HEK293T (cell line): Measurements from ENCODE around the gene PATJ.

Experiments used
- CTCF ChIA-PET: fragments of 350-600 bp; formaldehyde crosslinking; extraction: SDS; loops from one replicate; lab custom pipeline; 2021; ENCODE audit warnings: antibody characterized with exemption, inconsistent platforms; lab: Yijun Ruan, JAX
- POLR2A ChIA-PET: fragments of 350-600 bp; formaldehyde crosslinking; extraction: SDS; loops from one replicate; lab custom pipeline; 2020; ENCODE audit warnings: antibody characterized with exemption, inconsistent platforms; lab: Yijun Ruan, JAX
- DNase-seq: peaks from one replicate; pipeline ENCODE4 v3.0.0; 2012; ENCODE audit warnings: mixed read lengths; ENCODE audit errors: extremely low spot score
- ARNT ChIP-seq: fragments of 450-650 bp; IDR thresholded peaks from 2 replicates; pipeline ENCODE4 v1.6.1; 2017; ENCODE audit warnings: mild to moderate bottlenecking
- BHLHE40 ChIP-seq: fragments of 450-650 bp; IDR thresholded peaks from 2 replicates; pipeline ENCODE4 v1.6.1; 2016; ENCODE audit warnings: mild to moderate bottlenecking, moderate library complexity, borderline replicate concordance
- CTBP1 ChIP-seq: fragments of 450-650 bp; IDR thresholded peaks from 2 replicates; pipeline ENCODE4 v1.6.1; 2016; ENCODE audit warnings: borderline replicate concordance
- ELF4 ChIP-seq: fragments of 450-650 bp; IDR thresholded peaks from 2 replicates; pipeline ENCODE4 v1.6.1; 2017; ENCODE audit warnings: antibody characterized with exemption
- FOXA1 ChIP-seq: fragments of 450-650 bp; IDR thresholded peaks from 2 replicates; pipeline ENCODE4 v1.6.1; 2016; ENCODE audit warnings: mild to moderate bottlenecking
- FOXK2 ChIP-seq: fragments of 450-650 bp; IDR thresholded peaks from 2 replicates; pipeline ENCODE4 v1.6.1; 2016; ENCODE audit warnings: mild to moderate bottlenecking
- FOXM1 ChIP-seq: fragments of 450-650 bp; IDR thresholded peaks from 2 replicates; pipeline ENCODE4 v1.6.1; 2017; ENCODE audit warnings: mild to moderate bottlenecking, borderline replicate concordance
- HDGF ChIP-seq: fragments of 450-650 bp; IDR thresholded peaks from 2 replicates; pipeline ENCODE4 v1.6.1; 2017; ENCODE audit warnings: antibody characterized with exemption, borderline replicate concordance
- L3MBTL2 ChIP-seq: fragments of 450-650 bp; conservative IDR thresholded peaks from 2 replicates; pipeline ENCODE4 v1.6.1; 2016; ENCODE audit warnings: mild to moderate bottlenecking
- LEF1 ChIP-seq: fragments of 450-650 bp; IDR thresholded peaks from 2 replicates; pipeline ENCODE4 v1.6.1; 2017; ENCODE audit warnings: mild to moderate bottlenecking, borderline replicate concordance
- NFRKB ChIP-seq: fragments of 450-650 bp; IDR thresholded peaks from 2 replicates; pipeline ENCODE4 v1.6.1; 2016; ENCODE audit warnings: mild to moderate bottlenecking, moderate library complexity
- SP1 ChIP-seq: fragments of 450-650 bp; IDR thresholded peaks from 2 replicates; pipeline ENCODE4 v1.6.1; 2017
- SUZ12 ChIP-seq: fragments of 450-650 bp; IDR thresholded peaks from 2 replicates; pipeline ENCODE4 v1.6.1; 2016; ENCODE audit warnings: mild to moderate bottlenecking
- TARDBP ChIP-seq: fragments of 450-650 bp; IDR thresholded peaks from 2 replicates; pipeline ENCODE4 v1.6.1; 2016
- ZNF384 ChIP-seq: fragments of 450-650 bp; IDR thresholded peaks from 2 replicates; pipeline ENCODE4 v1.6.1; 2016
- TF ChIP-seq, protein P1 (sequence below): fragments of 450-650 bp; IDR thresholded peaks from 2 replicates; pipeline ENCODE4 v1.6.1; 2016

Gene PATJ

DNA sequence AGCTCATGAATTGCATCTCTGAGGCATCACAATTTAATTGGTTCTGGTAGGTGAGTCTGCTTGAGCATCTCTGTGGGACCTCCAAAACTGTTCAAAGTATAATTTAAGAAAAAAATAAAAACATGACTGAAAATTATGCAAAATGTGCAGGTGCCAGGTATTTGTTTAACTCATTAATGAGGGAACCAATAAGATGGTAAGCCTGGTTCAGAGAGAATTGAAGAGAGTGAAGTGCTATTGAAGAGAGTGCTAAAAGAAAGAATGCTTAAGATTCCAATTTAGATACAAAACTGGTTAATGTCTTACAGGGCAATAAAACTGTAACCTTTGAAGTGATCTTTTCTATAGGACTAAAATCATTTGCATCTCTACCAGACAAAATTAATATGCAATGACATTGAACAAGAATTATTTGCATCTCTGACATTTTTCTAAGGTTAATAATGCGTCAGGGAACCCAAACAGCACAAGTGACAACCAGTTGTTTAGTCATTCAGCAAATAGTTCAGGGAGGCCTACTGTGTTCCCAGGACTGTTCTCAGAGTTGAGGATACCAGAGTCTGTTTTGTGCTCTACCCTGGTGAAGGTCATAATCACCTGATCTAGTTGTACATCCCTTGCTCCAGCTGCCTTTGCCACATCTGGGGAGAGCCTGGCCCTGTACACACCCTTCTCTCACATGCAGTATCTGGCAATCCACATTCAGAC is 183.5 kb downstream of the PATJ start:
- POLR2A ChIA-PET, result no interaction called here
- DNase-seq, result no peak
- CTCF ChIA-PET, result no interaction called here
- TF ChIP-seq ARNT (no peak), LEF1 (no peak), ELF4 (no peak), BHLHE40 (no peak), NFRKB (no peak), L3MBTL2 (no peak), ZNF384 (no peak), SP1 (no peak), FOXK2 (no peak), TARDBP (no peak), FOXM1 (no peak), FOXA1 (no peak), SUZ12 (no peak), CTBP1 (no peak), HDGF (no peak)
- TF ChIP-seq, protein P1, sequence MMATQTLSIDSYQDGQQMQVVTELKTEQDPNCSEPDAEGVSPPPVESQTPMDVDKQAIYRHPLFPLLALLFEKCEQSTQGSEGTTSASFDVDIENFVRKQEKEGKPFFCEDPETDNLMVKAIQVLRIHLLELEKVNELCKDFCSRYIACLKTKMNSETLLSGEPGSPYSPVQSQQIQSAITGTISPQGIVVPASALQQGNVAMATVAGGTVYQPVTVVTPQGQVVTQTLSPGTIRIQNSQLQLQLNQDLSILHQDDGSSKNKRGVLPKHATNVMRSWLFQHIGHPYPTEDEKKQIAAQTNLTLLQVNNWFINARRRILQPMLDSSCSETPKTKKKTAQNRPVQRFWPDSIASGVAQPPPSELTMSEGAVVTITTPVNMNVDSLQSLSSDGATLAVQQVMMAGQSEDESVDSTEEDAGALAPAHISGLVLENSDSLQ, result no peak

DNA sequence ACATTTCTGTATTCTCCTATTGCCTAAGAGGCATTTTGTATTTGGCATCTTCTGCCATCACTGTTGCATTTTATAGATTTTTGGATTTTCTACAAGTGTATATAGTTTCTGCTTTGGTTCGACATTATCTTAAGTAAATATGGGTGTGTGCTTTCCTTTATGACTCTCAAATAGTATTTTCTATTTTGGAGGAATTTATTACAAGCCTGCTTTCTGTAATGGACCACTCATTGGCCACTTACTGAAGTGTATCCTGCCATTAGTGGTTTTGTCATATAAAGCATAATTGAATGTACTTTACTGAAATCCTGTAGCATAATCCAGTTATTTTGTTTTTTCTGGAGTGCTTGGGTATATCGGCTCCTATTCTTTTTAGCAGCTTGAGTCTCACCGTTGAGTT is 184.3 kb downstream of the PATJ start:
- DNase-seq, result no peak
- CTCF ChIA-PET, result no interaction called here
- POLR2A ChIA-PET, result no interaction called here
- no peak for TF ChIP-seq NFRKB
- no peak for TF ChIP-seq L3MBTL2
- no peak for TF ChIP-seq ZNF384
- no peak for TF ChIP-seq SP1
- TF ChIP-seq FOXM1, result no peak
- TF ChIP-seq HDGF, result no peak
- TF ChIP-seq LEF1, result no peak
- no peak for TF ChIP-seq ELF4
- no peak for TF ChIP-seq CTBP1
- TF ChIP-seq FOXK2, result no peak
- no peak for TF ChIP-seq FOXA1

DNA sequence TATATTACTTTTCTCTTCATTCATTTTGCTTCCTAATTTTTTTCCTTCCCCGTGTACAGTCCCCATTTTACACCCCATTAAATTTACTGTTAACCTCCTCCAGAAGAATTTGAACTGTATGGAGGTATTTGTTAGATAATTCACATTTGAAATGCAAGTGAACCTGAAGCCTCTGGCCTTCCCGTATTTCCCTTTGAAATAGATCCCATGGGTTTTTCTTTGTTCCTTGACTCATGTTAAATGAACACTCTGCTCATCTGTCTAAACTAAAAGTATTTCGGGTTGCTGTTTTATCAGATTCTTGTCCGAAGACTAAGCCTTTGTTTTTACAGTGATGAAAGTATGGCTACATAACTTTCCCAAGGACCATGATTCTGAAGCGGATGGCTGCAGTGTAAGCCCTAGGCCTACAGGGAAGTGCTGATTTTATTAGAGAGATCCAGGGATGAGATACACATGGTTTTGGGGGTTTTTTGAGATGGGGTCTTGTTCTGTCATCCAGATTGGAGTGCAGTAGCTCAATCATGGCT is 187.9 kb downstream of the PATJ start:
- ChIA-PET CTCF (no interaction called here), POLR2A (no interaction called here)
- no peak for DNase-seq
- TF ChIP-seq SUZ12 (no peak), SP1 (no peak), NFRKB (no peak), ZNF384 (no peak), CTBP1 (no peak), FOXK2 (no peak), ELF4 (no peak), FOXM1 (no peak), ARNT (no peak), HDGF (no peak), L3MBTL2 (no peak), BHLHE40 (no peak), TARDBP (no peak), FOXA1 (no peak), LEF1 (no peak)
- TF ChIP-seq, protein P1, result no peak

DNA sequence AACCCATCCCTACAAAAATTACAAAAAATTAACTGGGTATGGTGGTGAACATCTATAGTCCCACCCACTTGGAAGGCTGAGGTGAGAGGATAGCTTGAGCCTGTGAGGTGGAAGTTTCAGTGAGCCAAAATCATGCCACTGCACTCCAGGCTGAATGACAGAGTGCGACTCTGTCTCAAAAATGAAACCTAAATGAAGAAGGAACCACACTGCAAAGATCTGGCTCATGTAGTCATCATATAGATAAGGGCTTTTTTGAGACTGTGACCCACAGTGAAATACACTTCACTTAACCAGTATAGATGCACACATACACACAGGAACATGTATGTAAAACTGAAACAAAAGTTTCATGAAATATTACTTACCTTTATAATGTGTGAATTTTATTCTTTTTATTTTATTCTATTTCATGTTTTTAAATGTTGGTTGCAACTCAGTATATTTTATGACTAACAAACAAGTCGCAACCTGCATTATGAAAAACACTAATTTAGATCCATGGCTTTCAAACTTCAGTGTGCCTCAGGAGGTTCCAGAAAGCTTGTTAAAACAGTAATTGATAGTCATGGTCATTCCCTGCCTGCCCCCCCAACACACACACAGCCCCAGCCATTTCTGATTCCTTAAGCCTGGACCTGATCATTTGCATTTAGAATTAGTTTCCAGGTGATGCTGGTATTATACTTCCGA is 189.5 kb downstream of the PATJ start:
- POLR2A ChIA-PET, result no interaction called here
- no peak for DNase-seq
- TF ChIP-seq L3MBTL2 (no peak), ZNF384 (no peak), FOXA1 (no peak), LEF1 (no peak), SUZ12 (no peak), FOXM1 (no peak)
- CTCF ChIA-PET, result interaction anchor here (0.6 kb wide), 1 partner anchor 153 kb away, joined by 3 read pairs; no protein-coding TSS in a partner anchor

DNA sequence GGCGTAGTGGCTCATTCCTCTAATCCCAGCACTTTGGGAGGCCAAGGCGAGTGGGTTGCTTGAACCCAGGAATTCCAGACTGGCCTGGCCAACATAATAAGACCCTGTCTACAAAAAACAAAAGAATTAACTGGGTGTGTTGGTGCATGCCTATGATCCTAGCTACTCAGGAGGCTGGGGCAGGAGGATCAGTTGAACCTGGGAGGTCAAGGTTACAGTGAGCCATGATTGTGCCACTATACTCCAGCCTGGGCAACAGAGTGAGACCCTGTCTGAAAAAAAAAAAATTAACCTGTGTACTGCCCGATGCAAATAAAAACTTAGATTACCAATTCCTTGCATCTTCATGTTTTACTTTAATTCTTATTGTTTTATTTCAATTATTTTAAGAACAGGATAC is 193.2 kb downstream of the PATJ start:
- POLR2A ChIA-PET, result no interaction called here

DNA sequence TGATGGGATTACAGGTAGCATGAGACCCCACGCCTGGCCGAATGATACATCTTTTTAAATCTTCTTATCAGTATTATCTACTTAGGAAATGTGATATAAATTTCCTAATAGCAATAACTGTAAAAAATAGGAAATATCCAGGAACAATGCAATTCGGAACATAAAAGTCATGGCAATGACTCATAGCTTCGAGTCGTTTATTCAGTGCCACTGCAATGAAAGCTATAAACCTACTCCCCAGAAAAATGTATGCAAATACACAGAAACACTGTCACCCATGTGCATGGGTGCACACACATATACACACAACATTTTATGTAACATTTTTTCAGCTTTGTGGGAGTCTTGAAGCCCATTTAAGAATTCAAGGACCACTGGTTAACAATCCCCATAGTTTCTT is 194.6 kb downstream of the PATJ start:
- TF ChIP-seq FOXK2 (no peak), ZNF384 (no peak), L3MBTL2 (no peak), NFRKB (no peak), HDGF (no peak), CTBP1 (no peak), FOXA1 (no peak)
- TF ChIP-seq, protein P1, result no peak
- ChIA-PET CTCF (no interaction called here), POLR2A (no interaction called here)
- DNase-seq, result no peak

More for the DNA sequence above, 193.2 kb downstream of the PATJ start:
- TF ChIP-seq BHLHE40 (no peak), L3MBTL2 (no peak), SUZ12 (no peak), FOXA1 (no peak)
- CTCF ChIA-PET, result no interaction called here
- DNase-seq, result no peak
